HL-60/S4 (cell line): ENCODE data around the gene ADM2.

Experiments
- in situ Hi-C: fragments of 300-500 bp; cut with MboI; formaldehyde crosslinking; loops from 2 replicates; pipeline ENCODE4 v1.14.3; 2022; ENCODE audit warnings: low sequenced_read_pairs

Gene ADM2

DNA sequence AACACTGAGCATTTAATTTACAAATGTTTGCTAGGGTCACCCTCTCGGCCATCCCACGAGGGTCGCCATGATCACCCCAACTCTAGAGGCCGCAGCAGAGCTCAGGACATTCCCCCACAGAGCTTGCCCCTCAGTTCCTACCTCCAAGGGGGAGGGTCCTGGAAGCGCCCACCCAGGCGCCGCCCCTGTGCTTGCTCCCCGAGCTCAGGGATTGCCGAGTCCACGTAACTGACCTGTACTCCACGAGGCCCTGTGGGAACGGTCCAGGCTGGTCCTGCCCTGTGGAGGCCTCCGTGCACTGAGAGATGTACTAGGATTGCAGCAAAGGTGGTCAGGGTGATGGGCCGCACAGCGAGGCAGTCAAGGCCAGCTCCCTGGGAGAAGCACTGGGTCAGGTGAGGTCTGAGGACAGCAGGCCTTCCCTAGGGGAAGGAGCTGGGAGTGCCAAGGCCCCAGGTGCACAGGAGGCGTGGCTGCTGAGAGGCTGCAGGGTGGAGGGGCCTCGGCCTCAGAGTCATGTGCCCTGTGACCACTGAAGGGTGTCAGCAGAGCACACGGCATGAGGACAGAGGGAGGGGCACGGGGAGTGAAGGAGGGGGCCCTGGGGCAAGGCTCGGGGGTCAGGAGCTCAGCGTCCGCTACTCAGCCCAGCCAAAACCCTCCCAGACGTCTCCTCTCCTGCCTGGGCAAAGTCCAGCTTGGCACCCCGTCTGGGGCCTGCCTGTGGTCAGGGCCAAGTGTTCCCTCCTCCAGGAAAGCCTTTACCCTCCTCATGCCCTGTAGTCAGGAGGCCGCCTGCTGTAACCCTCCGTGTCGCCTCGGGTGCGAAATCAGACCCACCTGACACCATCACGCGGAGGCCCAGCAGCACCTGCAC is 2.9 kb downstream of the ADM2 start:
- in situ Hi-C loops = no loop called here

DNA sequence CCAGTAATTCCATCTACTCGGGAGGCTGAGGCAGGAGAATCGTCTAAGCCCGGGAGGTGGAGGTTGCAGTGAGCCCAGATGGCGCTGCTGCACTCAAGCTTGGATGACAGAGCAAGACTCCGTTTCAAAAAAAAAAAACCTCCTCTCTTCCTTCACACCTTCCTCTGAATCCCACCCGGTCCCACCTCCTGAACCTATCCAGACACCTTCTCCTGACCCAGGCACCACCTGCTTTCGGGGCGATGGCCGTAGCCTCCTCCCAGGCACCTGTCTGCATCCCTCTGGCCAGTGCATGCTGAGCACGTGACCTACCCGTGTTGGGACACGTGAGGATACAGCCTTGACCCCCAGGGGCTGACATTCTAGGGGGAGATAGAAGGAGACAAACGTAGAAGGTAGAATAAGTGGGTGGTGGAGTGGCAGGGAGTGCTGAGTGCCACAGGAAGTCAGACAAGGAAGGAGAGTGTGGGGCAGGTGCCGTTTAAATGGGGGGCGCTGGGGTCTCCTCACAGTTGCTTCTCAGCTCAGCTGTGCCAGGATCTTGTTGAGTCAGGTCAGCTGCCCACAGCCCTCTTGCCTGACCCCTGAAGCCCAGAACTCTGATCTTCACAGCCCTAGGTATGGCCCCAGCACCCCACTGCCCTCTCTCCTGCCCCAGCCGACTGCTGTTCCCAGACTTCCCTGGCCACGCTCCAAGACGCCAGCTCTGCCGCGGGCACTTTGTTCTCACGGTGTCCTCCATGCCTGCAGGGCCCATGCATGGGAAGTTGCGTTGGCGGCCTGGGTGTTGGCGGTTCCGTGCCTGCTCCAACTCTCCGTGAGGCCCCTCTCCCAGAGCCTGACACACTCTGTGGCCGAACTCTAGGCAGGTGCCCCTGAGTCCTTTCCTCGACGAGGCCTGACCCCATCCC is 4.1 kb downstream of the ADM2 start:
- in situ Hi-C loops = no loop called here

DNA sequence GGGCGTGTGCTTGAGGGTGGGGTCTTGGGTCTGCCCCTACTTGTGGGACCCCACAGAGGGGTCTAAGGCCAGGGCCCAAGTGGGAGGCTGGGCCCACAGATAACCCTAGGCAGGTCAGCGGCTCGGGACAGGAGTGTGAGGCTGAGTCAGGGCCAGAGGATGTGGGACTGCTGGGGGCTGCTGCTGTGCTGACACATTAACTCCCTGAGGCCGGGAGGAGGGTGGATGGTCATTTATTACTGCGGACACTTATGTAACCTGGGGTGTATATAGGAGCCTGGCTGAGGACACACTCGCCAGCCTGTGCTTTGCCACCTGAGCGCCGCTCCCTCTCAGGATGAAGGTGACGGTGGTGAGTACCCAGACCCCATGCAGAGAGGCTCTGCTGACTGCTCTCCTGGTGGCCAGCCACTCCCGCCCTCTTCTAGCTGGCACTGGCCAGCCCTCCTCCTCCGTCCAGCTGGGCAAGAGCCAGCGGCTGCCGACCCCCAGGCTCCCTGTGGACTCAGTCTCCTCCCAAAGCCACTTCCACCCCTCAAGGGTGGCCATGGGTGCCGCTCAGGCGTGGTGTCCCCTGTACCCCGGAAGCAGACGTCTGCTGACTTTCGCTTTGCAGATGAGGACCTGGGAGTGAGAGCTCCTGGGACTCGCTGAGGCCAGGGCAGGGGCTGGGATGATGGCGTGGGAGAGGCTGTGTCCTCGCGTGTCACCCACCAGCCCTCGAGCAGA is 5.4 kb downstream of the ADM2 start, which contains the start of gene MIOX:
MIOX (plus strand) TSS at position 299 of the 729 bp plus-strand sequence; CDS start at position 338, 39 bp downstream.
- in situ Hi-C loops = no loop called here

DNA sequence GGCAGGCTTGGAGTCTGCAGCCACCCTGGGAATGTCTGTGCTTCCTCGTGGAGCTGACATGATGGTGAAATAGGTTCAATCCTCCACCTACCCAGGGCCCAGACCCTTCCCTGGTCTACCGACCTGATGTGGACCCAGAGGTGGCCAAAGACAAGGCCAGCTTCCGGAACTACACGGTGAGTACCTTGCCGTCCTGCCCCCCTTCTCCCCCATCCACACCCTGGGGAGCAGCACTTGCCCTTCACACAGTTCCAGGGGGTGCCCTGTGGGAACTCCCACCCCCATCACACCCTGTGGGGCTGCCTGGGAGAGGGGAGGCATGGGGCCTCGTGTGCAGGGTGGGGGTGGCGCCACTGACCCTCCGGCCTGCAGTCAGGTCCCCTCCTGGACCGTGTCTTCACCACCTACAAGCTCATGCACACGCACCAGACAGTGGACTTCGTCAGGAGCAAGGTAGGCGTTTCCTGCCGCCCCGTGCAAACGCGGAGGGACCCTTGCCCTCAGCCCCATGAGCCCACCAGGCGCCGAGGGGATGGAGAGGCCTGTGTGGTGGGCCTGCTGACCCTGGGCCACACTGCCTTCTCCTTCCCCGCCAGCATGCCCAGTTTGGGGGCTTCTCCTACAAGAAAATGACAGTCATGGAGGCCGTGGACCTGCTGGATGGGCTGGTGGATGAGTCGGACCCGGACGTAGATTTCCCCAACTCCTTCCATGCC is 6.1 kb downstream of the ADM2 start:
- in situ Hi-C loops = no loop called here

DNA sequence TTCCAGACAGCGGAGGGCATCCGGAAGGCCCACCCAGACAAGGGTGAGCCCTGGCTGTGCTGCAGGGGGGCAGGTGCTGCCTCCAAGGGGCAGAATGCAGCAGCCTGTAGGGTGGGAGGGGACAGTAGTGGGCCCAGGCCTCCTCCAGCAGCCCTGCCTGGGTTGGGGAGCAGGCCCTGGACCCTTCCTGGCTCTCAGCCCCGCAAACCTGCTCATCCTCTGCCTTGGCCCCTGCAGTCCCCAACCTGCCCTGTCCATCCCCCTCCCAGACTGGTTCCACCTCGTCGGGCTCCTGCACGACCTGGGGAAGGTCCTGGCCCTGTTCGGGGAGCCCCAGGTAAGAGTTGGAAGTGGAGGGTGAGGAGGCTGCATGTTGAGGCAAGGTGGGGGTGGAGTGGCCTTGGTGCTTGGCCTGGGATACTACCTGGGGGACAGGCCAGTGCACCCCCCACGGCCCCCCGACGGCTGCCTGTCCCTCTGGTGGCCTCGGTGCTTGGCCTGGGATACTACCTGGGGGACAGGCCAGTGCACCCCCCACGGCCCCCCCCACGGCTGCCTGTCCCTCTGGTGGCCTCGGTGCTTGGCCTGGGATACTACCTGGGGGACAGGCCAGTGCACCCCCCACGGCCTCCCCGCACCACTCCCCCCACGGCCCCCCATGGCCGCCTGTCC is 6.8 kb downstream of the ADM2 start:
- in situ Hi-C loops = no loop called here

DNA sequence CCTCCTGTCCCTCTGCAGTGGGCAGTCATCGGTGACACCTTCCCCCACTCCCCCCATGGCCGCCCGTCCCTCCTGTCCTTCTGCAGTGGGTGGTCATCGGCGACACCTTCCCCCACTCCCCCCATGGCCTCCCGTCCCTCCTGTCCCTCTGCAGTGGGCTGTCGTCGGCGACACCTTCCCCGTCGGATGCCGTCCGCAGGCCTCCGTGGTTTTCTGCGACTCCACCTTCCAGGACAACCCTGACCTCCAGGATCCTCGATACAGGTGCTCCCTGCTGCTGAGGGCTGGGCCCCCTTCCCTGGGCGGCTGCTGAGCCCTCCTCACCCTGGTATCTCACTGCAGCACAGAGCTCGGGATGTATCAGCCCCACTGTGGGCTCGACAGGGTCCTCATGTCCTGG is 7.5 kb downstream of the ADM2 start:
- in situ Hi-C loops = no loop called here

DNA sequence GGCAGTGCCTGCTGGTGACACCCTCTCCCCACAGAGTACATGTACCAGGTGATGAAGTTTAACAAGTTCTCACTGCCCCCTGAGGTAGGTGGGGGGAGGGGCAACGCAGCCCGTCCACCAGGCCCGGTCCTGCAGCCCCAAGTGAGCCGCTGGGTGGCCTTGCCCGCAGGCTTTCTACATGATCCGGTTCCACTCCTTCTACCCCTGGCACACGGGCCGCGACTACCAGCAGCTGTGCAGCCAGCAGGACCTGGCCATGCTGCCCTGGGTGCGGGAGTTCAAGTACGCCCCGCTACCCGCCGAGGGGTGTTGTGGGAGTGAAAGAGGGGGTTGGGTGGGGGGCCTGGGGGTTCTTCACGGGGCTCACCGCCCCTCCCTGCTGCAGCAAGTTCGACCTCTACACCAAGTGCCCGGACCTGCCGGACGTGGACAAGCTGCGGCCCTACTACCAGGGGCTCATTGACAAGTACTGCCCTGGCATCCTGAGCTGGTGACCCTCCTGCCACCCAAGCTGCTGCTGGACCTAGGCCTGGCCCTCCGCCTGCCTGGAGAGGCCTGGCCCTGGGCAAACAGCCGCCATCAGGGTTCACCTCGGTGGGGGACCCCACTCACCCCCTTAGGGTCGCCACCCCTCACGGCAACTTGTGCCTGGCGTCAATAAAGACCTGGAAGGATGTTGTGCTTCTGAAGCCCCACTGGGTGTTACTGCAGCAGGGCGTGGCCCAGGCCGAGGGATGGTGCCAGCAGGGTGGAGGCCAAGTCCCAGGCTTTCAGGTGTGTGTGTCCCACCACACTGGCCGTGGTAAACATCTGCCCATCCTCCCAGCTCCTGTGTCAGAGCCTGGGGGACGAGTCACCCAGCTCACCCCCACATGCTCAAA is 8.3 kb downstream of the ADM2 start:
- in situ Hi-C loops = loop anchor here (10.0 kb wide), 1 partner anchor 225 kb away; the partner anchor contains the start of gene MAPK12

DNA sequence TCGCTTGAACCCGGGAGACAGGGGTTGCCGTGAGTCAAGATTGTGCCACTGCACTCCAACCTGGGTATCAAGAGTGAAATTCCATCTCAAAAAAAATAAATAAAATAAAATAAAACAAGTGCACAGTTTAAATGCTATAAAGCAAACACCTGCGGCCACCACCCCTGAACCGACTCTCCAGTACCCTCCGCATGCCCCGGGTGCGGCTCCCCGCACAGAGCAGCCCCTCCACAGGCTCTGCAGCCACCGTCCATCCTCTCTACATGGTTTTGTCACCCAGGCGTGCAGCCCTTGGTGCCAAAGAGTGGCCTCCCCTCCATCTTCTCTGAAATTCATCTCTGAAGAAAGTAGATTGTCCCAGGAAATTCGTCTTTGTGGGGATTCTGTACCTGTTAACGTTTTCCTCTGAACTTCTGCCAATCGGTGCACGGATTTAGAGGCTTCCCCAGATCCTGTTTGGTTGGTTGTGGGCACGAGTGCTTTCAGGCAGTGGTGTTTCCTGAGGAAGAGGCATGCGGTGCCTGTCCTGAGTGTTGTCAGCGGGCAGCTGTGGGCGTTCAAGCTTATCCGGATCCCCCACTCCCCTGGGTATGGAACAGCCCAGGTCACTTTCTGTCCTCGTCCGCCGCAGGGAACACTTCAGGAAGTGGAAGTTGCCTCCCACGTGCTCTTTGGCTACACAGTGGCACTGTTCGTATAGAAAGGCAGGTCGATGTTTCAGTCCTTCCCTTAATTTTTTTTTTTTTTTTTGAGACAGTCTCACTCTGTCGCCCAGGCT is 9.4 kb downstream of the ADM2 start:
- in situ Hi-C loops = loop anchor here (10.0 kb wide), 1 partner anchor 226 kb away; the partner anchor contains the start of gene MAPK12

DNA sequence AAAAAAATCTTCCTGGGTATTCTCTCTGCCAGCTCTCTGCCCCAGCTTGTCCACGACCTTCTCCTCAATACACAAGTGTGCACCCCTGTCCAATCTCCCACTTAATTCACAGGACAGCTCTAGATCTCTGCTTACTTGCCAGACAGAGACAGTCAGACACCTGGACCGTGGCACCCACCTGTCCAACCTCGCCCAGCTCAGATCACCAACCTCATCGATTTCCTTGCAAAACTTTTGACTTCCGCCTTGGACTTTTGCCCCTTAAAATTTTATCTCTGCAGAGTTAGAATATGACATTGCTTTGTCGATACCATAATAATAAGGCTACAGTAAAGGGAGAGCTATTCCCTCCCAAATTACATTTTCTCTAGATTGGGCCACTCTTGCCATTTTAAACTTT is 15.8 kb downstream of the ADM2 start:
- in situ Hi-C loops = loop anchor here (10.0 kb wide), 1 partner anchor 232 kb away; the partner anchor contains the start of gene MAPK12

DNA sequence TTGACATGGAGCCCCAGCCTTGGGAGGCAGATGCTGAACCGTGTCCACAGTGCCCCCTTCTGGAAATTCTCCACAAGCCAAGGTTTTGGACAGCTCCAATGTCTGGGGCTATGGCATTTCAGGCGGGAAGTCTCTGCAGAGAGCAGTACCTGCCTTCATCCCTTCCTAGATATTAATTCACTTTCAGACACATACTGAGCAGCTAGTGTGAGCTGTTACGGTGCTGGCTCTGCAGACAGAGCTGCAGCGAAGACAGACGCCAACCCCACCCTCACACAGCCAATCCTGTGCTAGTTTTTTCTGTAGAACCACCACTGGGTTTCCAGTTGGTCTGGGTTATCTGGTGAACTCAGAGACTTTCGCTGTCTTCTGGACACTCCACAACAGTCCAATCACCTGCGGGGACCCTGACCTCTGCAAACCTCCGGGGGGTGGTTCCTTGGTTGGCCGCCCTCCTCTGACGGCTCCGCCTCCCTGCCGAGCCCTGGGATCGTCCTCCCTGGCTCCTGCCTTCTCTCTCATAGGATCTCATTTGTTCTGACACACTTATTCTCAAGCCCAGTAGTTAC is 17.1 kb downstream of the ADM2 start:
- in situ Hi-C loops = loop anchor here (10.0 kb wide), 1 partner anchor 234 kb away; the partner anchor contains the start of gene MAPK12

DNA sequence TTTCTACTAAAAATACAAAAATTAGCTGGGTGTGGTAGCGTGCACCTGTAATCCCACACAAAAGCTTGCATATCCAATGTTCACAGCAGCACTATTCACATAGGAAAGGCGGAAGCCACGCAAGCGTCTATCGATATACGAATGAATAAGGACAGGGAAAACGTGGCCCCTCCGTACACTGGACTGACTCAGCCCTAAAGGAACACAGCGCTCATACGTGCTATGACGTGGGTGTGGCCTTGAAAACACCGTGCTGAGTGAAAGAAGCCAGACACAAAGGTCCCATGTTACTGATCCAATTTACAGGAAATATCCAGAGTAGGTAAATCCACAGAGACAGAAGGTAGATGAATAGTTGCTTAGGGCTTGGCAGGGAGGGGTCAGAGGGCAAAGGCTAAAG is 19.1 kb downstream of the ADM2 start:
- in situ Hi-C loops = no loop called here

DNA sequence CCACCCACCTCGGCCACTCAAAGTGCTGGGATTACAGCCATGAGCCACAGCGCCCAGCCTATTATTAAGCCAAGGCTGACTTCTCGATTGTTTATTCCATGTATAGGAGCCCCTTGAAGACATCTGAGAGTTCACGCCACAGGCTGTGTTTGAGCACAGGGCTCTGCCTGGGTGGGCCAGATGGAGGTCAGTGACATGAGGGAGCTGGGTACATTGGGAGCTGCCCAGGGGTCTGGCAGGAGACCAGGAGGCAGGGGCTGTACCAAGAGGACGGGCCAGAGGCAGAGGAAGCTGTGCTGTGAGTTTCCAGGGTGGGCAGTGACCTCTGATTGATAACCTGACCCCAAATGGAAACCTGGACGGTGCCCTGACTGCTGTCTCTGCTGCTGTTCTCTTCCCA is 20.8 kb downstream of the ADM2 start:
- in situ Hi-C loops = no loop called here

DNA sequence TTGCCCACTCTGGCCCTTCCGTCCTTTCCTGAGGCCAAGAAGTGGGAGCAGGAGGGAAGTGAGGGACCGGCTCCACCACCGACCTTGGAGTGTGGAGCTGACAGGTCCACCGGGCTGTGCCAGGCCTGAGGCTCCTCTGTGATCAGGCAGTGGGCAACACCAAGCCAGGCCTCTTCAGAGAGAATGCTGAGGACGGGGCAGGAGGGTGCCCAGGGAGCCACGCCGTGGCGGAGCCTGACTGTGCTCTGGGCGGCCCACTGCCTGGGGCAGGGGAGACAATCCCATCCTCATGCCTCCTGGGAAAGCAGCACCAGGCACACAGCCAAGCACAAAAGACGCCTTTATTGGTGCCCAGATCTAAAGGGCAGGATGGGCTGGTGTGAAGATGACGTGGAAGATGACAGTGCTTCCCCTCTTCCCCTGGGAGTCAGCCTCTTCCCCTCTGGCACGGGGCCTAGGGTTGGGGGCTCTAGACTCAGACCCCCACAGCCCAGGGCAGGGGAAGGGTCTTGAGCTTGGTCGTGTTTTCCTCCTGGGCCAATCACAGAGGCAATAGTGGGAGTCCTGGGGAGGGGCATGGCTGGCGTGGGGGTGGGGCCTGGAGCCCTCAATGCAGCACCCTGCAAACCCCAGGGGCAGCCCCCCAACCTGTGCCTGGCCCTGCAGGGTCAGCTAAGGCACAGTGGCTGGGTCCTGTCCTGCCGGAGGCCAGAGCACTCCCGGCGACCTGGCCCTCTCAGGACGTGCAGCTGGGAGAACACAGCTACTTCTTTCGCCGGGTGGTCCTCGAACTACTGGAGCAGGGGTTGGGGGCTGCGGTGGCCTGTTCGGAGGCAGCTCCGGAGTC is 21.5 kb downstream of the ADM2 start:
- in situ Hi-C loops = no loop called here

DNA sequence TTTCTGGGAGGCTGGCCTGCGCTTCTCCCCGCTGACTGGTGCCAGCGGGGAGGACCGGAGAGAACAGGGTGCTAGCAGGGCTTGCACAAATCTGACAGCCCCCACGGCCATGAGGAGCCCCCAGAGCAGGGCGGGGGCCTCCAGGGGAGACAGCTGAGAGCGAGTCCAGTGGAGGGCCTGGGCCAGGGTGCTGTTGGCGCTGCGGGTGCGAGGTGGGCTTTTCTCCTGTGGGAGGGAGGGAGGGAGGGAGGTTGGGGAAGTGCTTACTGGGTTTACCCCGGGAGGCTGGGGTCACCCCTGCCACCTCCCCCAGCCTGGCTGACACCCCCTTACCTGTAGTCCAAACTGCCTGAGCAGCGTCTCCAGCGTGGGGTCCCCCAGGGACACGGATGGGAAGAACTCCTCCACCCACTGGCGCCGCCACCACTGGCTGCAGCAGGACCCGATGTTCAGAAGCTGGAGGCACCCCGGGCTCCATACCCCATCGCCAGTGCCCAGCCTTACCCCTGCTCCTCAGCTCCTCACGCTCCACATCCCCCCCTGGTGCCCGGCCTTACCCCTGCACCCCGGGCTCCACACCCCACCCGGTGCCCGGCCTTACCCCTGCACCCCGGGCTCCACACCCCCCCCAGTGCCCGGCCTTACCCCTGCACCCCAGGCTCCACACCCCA is 22.3 kb downstream of the ADM2 start:
- in situ Hi-C loops = no loop called here

DNA sequence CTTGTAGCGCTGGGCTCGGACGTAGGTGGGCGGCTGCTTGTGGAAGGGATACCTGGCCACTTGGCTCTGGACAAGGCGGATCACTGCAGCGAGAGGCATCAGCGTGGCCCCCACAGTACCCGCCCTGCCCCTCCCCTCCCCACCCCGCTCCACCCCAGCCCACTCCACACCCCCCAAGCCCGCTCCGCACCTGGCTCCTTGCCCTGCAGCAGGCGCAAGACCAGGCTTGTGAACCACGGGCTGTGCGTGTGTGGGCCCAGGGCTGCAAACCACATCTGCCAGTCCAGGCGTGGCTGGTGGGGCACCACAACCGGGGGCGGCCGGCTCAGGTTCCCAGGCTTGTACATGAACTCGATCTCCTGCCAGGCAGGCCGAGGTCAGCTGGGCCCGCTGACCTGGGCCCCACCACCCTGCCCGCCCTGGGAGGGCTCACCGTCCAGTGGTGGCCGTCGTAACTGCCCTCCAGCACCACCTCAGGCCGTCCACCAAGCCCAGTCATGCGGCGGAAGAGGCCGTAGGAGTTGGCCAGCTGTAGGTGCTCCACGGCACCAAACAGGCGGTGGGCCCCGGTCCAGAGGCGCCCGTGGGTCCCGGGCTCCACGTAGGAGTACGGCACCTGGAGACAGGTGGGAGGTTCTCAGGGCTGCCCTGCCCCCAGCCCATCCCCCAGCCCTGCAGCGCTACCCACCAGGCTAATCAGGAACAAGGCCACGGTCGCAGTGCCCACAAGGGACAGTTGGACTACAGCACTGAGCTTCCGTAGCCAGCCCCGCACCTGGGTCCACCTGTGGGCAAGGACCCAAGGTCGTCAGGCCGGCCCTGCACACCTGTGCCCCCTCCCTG is 23.2 kb downstream of the ADM2 start:
- in situ Hi-C loops = no loop called here
